GM18909 (cell line): ENCODE data around the gene MAB21L3.
A peak's percentile ranks its signal among the peaks of the same experiment; 100 is the strongest.

Experiments
- ATAC-seq: cut with Tn5 transposase; IDR thresholded peaks from one replicate; pipeline ENCODE4 v1.9.1; 2021; ENCODE audit warnings: mild to moderate bottlenecking; ENCODE audit not compliant: unreplicated experiment, poor library complexity

MAB21L3 gene

DNA sequence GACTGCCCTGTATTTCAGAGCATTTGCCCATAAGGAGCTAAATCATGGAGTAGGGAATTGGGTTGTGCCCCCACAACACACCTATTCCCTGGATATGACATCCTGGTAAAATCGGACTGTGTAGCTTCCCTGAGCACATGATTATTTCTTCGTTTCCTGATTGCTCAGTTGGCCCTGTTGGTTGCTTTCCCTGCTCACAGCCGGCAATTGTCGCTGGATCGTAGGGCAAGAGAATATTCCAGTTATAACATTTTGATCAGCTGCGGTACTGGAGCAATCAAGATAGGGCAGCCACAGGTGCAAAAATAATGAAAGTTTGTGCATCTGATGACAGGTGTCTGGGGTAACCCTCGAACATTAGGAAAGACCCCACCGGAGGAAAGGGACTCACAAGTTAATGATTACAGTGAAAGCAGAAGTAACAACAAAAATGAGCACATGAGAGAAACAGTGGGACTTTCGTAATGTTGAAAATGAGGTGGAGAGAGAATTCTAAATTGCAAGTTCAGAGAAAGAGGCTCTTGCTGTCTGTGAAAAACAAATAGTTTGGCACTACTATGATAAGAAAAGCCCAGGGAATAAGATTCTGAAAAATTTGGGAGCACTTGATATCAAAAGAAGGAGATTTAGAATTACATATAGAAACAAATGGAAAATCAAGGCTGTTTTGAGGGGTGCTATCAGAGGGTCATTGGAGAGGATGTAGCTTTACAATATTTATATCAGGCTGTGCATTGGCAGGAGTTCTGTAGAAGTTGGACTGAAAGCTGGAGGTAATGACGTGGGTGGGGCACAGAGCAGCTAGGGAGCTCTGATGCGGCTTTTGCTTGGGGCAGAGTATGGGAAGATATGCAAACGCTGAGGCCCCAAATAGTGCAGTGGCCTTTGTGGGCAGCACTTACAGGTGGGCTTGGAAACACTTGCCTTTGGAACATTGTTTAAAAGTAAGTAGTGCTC is at the start of gene MAB21L3:
MAB21L3 (plus strand) TSS at position 833 of the 957 bp plus-strand sequence. CDS start 1,217 bp downstream, outside the sequence.
- peak; percentile 76 for ATAC-seq

DNA sequence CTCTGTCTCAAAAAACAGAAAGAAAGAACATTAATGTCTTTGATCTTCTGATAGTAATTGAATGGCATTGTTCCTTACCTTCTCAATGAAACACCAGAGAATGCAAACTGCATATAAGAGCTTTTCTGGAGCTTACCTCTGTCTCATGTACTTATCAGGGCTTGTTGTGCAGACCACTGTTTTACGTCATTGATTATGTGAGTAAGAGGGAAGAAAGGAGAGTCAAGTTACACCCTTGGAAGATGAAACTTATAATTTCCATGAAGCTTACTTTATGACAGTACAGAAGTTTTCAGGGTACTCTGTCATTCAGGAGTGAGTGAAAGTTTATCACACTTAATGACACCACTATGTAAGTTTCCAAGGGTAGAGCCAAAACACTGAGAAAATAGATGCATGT is 49.0 kb upstream of the MAB21L3 start:
- no peak for ATAC-seq

DNA sequence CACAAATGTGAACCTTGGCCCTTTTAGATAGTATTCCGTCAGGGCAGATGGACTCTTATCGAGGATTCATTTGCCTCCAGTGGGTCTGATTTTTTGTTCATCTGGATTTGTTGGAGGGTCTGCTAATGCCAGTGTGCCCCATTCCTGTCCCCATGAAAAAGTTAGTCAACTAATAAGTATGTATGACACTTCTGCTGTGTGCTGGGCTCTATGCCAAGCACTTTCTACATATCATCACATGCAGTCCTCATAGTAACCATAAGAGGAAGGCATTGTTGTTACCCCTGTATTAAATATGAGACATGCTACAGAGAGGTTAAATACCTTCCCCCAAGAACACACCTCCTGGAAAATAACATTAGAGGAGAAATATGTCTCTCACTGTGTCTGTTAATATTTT is 46.6 kb upstream of the MAB21L3 start:
- no peak for ATAC-seq

- ATAC-seq, result no peak
Measured at GRCh38 chr1:116066868-116067565, 44.2 kb upstream of the MAB21L3 start.

DNA sequence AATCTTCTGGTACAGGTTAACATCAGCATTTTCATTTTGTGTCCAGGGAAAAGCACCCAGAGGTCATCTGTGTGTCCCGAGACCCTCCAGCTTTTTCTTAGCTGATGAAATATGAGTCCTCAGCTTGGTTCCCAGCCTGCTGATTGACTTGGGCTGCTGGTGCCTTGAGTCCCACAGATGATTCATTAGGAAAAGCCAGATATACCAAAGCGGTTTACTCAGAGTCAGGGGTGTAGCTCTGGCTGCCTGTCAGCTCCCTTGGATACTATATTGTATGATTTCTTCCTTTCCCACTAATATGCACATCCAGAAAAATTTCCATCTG is 43.7 kb upstream of the MAB21L3 start:
- ATAC-seq, result no peak

- ATAC-seq, result no peak
Measured at GRCh38 chr1:116075575-116075974, 35.6 kb upstream of the MAB21L3 start.

DNA sequence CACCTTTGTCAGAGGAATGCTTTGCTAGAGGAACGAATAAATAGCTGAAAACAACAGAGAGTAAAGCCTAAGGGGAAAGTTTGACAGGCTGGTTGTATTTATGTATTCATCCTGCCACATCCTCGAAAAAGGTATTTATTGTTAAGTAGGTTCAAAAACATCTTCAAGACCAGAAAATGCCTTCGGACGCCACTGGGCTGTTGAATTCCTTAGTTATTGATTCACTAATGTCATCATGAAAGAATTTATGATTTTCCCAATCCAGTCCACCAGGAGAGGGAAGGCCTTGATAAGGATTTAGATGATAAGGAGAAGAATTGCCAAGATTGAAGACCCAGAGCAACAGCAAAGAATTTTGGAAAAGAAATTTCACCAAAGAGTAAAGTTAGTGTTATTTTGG is 35.2 kb upstream of the MAB21L3 start:
- ATAC-seq, result no peak

- no peak for ATAC-seq
Measured at GRCh38 chr1:116076831-116077230, 34.4 kb upstream of the MAB21L3 start.

- ATAC-seq, result no peak
Measured at GRCh38 chr1:116078699-116079223, 32.4 kb upstream of the MAB21L3 start.

DNA sequence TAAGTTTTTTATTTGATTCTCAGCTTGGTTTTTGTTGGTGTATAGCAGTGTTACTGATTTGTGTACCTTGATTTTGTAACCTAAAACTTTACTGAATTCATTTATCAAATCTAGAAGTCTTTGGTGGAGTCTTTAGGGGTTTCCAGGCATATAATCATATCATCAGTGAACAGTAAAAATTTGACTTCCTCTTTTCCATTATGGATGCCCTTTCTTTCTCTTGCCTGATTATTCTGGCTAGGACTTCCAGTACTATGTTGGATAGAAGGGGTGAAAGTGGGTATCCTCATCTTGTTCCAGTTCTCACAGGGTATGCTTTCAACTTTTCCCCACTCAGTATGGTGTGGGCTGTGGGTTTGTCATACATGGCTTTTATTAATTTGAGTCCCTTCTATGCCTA is 23.6 kb upstream of the MAB21L3 start:
- no peak for ATAC-seq

- ATAC-seq, result no peak
Measured at GRCh38 chr1:116089870-116090269, 21.3 kb upstream of the MAB21L3 start.

GRCh38 chr1:116091083-116091482 is 20.1 kb upstream of the MAB21L3 start:
- ATAC-seq, result no peak

DNA sequence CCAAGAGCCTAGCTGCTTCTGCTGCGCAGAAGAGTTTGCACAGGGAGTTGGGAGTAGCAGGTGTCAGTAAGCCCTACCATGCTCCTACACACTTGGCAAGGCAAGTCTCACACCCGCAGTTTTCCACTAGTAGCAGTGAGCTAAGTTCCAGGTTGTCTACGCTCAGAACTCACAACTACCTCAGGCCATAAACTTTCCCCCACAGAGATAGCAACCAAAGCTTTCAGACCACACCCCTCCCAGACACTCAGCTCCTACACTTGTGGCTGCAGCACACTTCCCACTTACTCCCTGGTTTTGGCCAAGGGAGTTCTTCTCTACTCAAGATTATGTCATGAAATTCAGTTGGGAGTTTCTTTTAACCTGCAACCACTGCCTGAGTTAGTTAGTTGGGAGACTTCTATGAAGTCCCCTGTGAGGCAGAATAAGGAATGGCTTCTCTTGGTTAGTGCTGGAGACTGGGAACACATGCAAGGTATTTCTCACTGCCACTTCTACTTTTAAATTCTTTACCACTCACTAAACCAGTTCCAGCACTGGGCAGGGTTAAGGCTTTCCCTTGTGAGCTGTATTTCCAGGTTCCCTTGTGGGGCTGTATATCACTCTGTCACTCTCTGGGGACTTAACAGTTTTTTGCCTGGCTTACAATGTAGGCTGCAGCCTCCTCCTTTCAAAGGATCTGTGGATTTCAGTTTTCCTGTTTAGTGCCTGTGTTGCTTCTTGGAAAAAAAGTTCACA is 18.3 kb upstream of the MAB21L3 start:
- ATAC-seq, result no peak

DNA sequence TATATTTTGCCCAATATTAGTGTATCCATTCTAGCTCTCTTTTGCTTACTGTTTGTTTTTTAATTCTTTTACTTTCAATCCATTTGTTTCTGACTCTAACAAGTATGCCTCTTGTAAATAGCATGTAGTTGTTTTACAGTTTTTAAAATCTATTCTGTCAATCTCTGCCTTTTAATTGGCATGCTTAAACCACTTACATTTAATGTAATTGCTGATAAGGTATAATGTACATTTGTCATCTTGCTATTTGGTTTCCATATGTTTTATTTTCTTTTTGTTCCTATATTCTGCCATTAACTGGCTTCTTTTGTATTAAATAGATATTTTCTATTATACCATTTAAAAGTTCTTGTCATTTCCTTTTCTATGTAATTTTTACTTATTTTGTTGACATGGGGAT is 16.2 kb upstream of the MAB21L3 start:
- no peak for ATAC-seq

DNA sequence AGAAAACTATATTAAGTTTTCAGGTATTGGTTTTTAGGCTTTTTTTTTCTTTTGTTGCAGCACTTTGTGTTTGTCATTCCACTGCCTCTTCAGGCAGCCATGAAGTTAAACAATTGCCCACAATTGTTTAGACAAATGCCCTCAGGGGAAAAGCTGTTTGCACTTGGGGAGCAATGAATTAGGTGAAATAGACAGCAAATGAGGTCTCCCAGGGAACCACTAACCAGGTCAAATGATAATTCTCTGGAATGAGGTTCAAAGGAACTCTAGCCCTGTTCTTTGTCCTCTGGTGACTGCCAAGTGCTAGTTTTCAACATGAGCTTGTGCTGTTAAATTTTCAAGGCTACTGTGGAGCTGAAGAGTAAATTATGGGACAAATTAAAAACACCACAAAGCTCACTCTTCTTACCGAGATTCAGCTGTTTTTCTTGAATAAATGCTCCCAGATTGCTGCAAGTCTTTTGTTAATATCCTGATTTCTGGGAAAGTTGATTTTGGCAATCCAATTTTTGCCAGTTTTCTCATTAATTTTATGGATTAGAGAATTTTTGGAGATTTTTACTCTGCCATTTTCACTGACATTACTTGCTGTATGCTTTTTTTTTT is 15.1 kb upstream of the MAB21L3 start:
- no peak for ATAC-seq

GRCh38 chr1:116097626-116098025 is 13.6 kb upstream of the MAB21L3 start:
- ATAC-seq, result no peak

GRCh38 chr1:116099379-116099778 is 11.8 kb upstream of the MAB21L3 start:
- no peak for ATAC-seq

DNA sequence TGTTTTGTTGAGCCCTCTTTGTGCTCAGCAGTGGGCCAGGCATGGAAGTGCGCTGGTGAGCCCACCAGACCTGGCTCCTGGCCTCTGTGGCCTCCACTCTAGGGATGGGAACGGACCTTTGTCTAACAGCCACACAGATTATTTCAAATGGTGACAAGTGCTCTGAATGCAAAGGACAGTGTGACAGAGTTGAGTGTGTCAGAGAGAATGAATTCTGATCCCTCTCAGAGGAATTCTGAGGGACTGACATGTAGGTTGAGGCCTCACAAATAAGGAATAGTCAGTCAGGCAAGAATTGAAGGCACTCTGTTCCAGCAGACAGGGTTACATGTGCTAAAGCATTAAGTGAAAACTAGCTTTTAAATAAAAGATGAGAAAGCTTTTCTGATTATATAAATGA is 11.3 kb upstream of the MAB21L3 start:
- no peak for ATAC-seq

DNA sequence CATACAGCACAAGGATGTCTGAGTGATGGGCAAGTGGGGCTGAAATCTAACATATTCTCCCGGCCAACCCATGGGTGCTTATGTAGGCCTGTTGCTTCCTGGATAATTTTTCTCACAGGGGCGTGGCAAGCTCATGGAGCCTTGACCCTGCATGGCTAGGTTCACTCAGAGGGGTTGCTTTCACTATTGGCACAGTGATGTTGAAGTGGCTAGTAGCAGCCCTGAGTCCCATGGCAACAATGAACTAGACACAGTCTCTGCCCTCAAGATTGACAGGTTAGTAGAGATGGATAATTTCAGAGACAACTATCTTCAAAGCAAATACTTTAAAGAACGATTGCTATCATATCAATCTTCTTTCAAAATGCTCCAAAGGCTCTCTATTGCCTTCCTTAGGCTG is 6.5 kb upstream of the MAB21L3 start:
- no peak for ATAC-seq

DNA sequence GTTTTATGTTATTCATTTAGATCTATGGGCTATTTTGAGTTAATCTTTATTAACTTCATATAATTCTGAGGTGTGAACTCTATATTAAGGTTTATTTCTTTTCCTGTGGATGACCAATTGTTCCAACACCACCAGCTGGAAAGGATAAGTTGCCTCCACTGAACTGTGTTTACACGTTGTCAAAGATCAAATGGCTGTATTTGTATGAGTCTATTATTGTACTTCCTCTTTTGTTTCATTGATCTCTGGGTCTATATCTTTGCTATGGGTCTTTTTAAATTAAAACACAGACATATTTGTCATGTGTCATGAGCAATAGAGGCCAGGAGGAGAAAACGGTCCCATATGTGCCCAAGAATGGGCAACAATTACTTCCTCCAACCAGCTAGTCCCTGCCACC is 5.2 kb upstream of the MAB21L3 start:
- no peak for ATAC-seq
